Measurements from ENCODE around the gene PIN1.
"Not testable (repeated sequence)": the region's sequence is repeated elsewhere in the genome, so short reads cannot be mapped to it uniquely, and the experiment has no call there.

PIN1 gene

GRCh38 chr19:9801976-9802375 lies 33.1 kb upstream of the PIN1 start:
- H3K9me3 Mint-ChIP-seq, result no peaks in the 10 kb centered on the region
- H3K27ac Mint-ChIP-seq, result no peak overlapping the region
- H3K36me3 Mint-ChIP-seq, result no peaks in the 10 kb centered on the region
- H3K4me1 Mint-ChIP-seq, result peaks cover 5% of the 10 kb centered on the region
- DNase-seq (ENCODE audit: low spot score in 2 of 2), result no peak
- ATAC-seq, result no peak
- H3K4me3 Mint-ChIP-seq, result no peak overlapping the region

- no peak overlapping the region for H3K27ac Mint-ChIP-seq
- ATAC-seq, result no peak
- H3K36me3 Mint-ChIP-seq, result peaks cover 39% of the 10 kb centered on the region
- no peak for DNase-seq (ENCODE audit: low spot score in 2 of 2)
- H3K4me3 Mint-ChIP-seq, result no peak overlapping the region
- H3K9me3 Mint-ChIP-seq, result no peaks in the 10 kb centered on the region
- peaks cover 13% of the 10 kb centered on the region for H3K4me1 Mint-ChIP-seq
These were observed 28.3 kb upstream of the PIN1 start for GRCh38 chr19:9806803-9807202.

GRCh38 chr19:9808855-9809824 lies 26.0 kb upstream of the PIN1 start:
- no peak for DNase-seq (ENCODE audit: low spot score in 2 of 2)
- ATAC-seq, result no peak
- Mint-ChIP-seq H3K4me3 (no peak overlapping the region), H3K9me3 (no peaks in the 10 kb centered on the region), H3K4me1 (peaks cover 13% of the 10 kb centered on the region), H3K36me3 (peaks cover 60% of the 10 kb centered on the region), H3K27ac (peak overlapping the region; percentile 79)

GRCh38 chr19:9811139-9811538 lies 24.0 kb upstream of the PIN1 start:
- peaks cover 76% of the 10 kb centered on the region for H3K36me3 Mint-ChIP-seq

GRCh38 chr19:9818175-9818733 lies 16.9 kb upstream of the PIN1 start:
- Mint-ChIP-seq H3K4me3 (peak overlapping the region; percentile 84), H3K36me3 (peaks cover 35% of the 10 kb centered on the region), H3K27ac (peak overlapping the region; percentile 89), H3K4me1 (peaks cover 19% of the 10 kb centered on the region), H3K9me3 (no peaks in the 10 kb centered on the region)
- DNase-seq (ENCODE audit: low spot score in 2 of 2), result no peak
- ATAC-seq, result no peak

More at GRCh38 chr19:9811139-9811538, 24.0 kb upstream of the PIN1 start:
- Mint-ChIP-seq H3K9me3 (no peaks in the 10 kb centered on the region), H3K4me3 (no peak overlapping the region), H3K27ac (no peak overlapping the region), H3K4me1 (peaks cover 13% of the 10 kb centered on the region)
- DNase-seq (ENCODE audit: low spot score in 2 of 2), result no peak
- ATAC-seq, result peak; percentile 19

- peaks cover 19% of the 10 kb centered on the region for H3K4me1 Mint-ChIP-seq
- H3K9me3 Mint-ChIP-seq, result no peaks in the 10 kb centered on the region
- DNase-seq (ENCODE audit: low spot score in 2 of 2) (peak; percentile 99 to 100), ATAC-seq (peak; percentile 92)
- H3K27ac Mint-ChIP-seq, result peak within 1 kb of the TSS; percentile 89
- peaks cover 35% of the 10 kb centered on the region for H3K36me3 Mint-ChIP-seq
- peak within 1 kb of the TSS; percentile 84 for H3K4me3 Mint-ChIP-seq
These were observed 16.2 kb upstream of the PIN1 start, which contains the start of gene FBXL12 for GRCh38 chr19:9818734-9819595. TSS of gene FBXL12 (minus strand) at chr19:9819079. CDS start at chr19:9818813, 266 bp downstream.

- peaks cover 29% of the 10 kb centered on the region for H3K36me3 Mint-ChIP-seq
These were observed 15.6 kb upstream of the PIN1 start for GRCh38 chr19:9819596-9819909.

GRCh38 chr19:9820034-9820433 lies 15.1 kb upstream of the PIN1 start:
- peak overlapping the region; percentile 84 for H3K4me3 Mint-ChIP-seq

More at GRCh38 chr19:9819596-9819909, 15.6 kb upstream of the PIN1 start:
- H3K4me3 Mint-ChIP-seq, result peak overlapping the region; percentile 84
- H3K27ac Mint-ChIP-seq, result peak overlapping the region; percentile 89
- DNase-seq (ENCODE audit: low spot score in 2 of 2), result no peak
- peaks cover 19% of the 10 kb centered on the region for H3K4me1 Mint-ChIP-seq
- no peak for ATAC-seq
- H3K9me3 Mint-ChIP-seq, result no peaks in the 10 kb centered on the region

GRCh38 chr19:9823816-9824215 lies 11.3 kb upstream of the PIN1 start:
- Mint-ChIP-seq H3K27ac (no peak overlapping the region), H3K4me3 (no peak overlapping the region), H3K9me3 (no peaks in the 10 kb centered on the region), H3K36me3 (peaks cover 33% of the 10 kb centered on the region), H3K4me1 (peaks cover 24% of the 10 kb centered on the region)
- ATAC-seq (no peak), DNase-seq (ENCODE audit: low spot score in 2 of 2) (no peak)

More at GRCh38 chr19:9820034-9820433, 15.1 kb upstream of the PIN1 start:
- Mint-ChIP-seq H3K36me3 (peaks cover 24% of the 10 kb centered on the region), H3K27ac (peak overlapping the region; percentile 89), H3K4me1 (peaks cover 19% of the 10 kb centered on the region)
- not testable (repeated sequence) for H3K9me3 Mint-ChIP-seq; ATAC-seq; DNase-seq (ENCODE audit: low spot score in 2 of 2)

- Mint-ChIP-seq H3K9me3 (no peaks in the 10 kb centered on the region), H3K36me3 (peaks cover 54% of the 10 kb centered on the region), H3K4me1 (peaks cover 25% of the 10 kb centered on the region), H3K4me3 (peak within 1 kb of the TSS; percentile 100), H3K27ac (peak within 1 kb of the TSS; percentile 99)
- DNase-seq (ENCODE audit: low spot score in 2 of 2) (peak; percentile 76 to 92), ATAC-seq (peak; percentile 98)
These were observed 7.6 kb upstream of the PIN1 start, which contains the start of gene UBL5 for GRCh38 chr19:9827289-9828238. TSS of gene UBL5 (plus strand) at chr19:9827918. CDS start at chr19:9828338, 420 bp downstream.

GRCh38 chr19:9828551-9829063 lies 6.5 kb upstream of the PIN1 start:
- H3K27ac Mint-ChIP-seq, result peak overlapping the region; percentile 99
- no peak for DNase-seq (ENCODE audit: low spot score in 2 of 2)
- ATAC-seq, result no peak
- H3K36me3 Mint-ChIP-seq, result peaks cover 50% of the 10 kb centered on the region
- H3K4me1 Mint-ChIP-seq, result peaks cover 25% of the 10 kb centered on the region
- peak overlapping the region; percentile 100 for H3K4me3 Mint-ChIP-seq
- H3K9me3 Mint-ChIP-seq, result no peaks in the 10 kb centered on the region

GRCh38 chr19:9834307-9834725 lies 802 bp upstream of the PIN1 start:
- peaks cover 35% of the 10 kb centered on the region for H3K36me3 Mint-ChIP-seq
- no peaks in the 10 kb centered on the region for H3K9me3 Mint-ChIP-seq
- peak overlapping the region; percentile 83 for H3K4me3 Mint-ChIP-seq
- peaks cover 18% of the 10 kb centered on the region for H3K4me1 Mint-ChIP-seq
- no peak for ATAC-seq
- no peak for DNase-seq (ENCODE audit: low spot score in 2 of 2)
- peak overlapping the region; percentile 81 for H3K27ac Mint-ChIP-seq

GRCh38 chr19:9835507-9835949 lies 410 bp downstream of the PIN1 start:
- no peaks in the 10 kb centered on the region for H3K9me3 Mint-ChIP-seq
- peak in 1 of 2 donors; percentile 58 for DNase-seq (ENCODE audit: low spot score in 2 of 2)
- H3K4me1 Mint-ChIP-seq, result peaks cover 18% of the 10 kb centered on the region
- ATAC-seq, result no peak
- peak overlapping the region; percentile 74 for H3K27ac Mint-ChIP-seq
- peaks cover 35% of the 10 kb centered on the region for H3K36me3 Mint-ChIP-seq
- peak overlapping the region; percentile 83 for H3K4me3 Mint-ChIP-seq

- H3K9me3 Mint-ChIP-seq, result no peaks in the 10 kb centered on the region
- no peak for ATAC-seq
These were observed 903 bp downstream of the PIN1 start for GRCh38 chr19:9836021-9836420.

More at GRCh38 chr19:9836021-9836420, 903 bp downstream of the PIN1 start:
- peak overlapping the region; percentile 74 for H3K27ac Mint-ChIP-seq
- H3K4me3 Mint-ChIP-seq, result peak overlapping the region; percentile 83
- no peak for DNase-seq (ENCODE audit: low spot score in 2 of 2)
- H3K36me3 Mint-ChIP-seq, result peaks cover 35% of the 10 kb centered on the region
- peaks cover 18% of the 10 kb centered on the region for H3K4me1 Mint-ChIP-seq

Measured in stimulated activated effector memory CD8-positive, alpha-beta T cell treated with anti-CD3 and anti-CD28 coated beads, Interleukin-12 subunit alpha, Interleukin-12 subunit beta, amount 100 ng/mL, for 72 hours (primary cell).